Measurements from ENCODE around the gene BRD3. TPM values are rescaled to one million over a fixed set of nuclear protein-coding genes. Genes with fewer than 3 reads are reported as not detected.
A peak's percentile ranks its signal among the peaks of the same experiment; 100 is the strongest.

The BRD3 gene
- polyA plus RNA-seq, 1 experiment = 6.6 TPM

DNA sequence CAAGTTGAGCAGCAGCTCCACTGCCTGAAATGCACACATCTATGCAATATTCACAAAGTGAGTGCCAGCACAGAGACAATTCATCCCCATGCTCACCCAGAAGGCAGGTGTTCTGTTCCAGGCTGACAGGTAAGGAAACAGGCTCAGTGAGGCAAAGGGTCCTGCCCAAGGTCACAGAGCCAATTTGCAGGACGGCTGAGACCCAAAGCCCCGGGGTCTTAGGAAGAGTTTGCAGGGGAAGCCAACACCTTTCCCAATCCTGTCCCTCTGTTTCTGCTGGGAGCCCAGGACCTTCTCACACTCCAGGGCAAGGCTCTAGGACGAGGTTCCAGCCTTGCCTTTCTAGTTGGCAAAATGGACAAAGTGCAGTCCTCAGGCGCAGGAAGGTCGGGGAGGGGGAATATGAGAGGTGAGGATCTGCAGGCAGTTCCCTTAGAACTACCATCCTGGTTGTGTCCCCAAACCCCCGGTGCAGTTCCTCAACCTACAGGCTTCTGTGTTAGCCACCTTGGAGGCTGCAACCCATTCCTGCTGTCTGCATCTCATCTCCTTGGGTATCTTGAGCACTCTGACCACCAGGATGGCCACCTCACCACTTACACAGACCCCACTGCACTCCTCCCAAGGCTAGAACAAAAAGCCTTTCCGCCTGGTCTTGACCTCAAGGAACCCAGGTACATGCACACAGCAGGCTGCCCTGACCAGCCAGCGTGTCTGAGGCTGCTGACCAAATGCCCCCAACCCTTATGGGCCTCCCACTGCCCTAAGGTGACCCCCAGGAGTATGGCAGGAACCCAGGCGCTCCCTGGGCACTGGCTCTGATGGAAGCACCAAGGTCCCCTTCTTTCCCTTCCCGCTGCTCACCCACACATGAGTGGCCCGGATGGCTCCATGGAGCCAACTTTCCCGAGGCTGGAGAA lies 1.9 kb upstream of the BRD3 start:
- ChIA-PET CTCF (no interaction called here), POLR2A (no interaction called here)
- peaks cover 16% of the 10 kb centered on the region for H3K27me3 ChIP-seq (ENCODE audit: control insufficient read depth, insufficient read depth, low read length)
- no peak for TF ChIP-seq CTCF (IDR thresholded peaks at IDR 0.05; ENCODE audit: insufficient read depth, low read depth, low read length)
- no peak for DNase-seq (ENCODE audit: low read depth)
- no peaks in the 10 kb centered on the region for H3K36me3 ChIP-seq (ENCODE audit: control insufficient read depth, insufficient read depth, low read length)
- H3K4me3 ChIP-seq (ENCODE audit: low read depth, low read length) = no peak overlapping the region

GRCh38 chr9:134068744-134069479 lies 1.1 kb upstream of the BRD3 start:
- ChIA-PET POLR2A (no interaction called here), CTCF (no interaction called here)
- DNase-seq (ENCODE audit: low read depth) = no peak
- Histone ChIP-seq H3K36me3 (ENCODE audit: control insufficient read depth, insufficient read depth, low read length) (no peaks in the 10 kb centered on the region), H3K27me3 (ENCODE audit: control insufficient read depth, insufficient read depth, low read length) (peaks cover 16% of the 10 kb centered on the region), H3K4me3 (ENCODE audit: low read depth, low read length) (peak overlapping the region; percentile 68)
- TF ChIP-seq CTCF (IDR thresholded peaks at IDR 0.05; ENCODE audit: insufficient read depth, low read depth, low read length) = no peak

DNA sequence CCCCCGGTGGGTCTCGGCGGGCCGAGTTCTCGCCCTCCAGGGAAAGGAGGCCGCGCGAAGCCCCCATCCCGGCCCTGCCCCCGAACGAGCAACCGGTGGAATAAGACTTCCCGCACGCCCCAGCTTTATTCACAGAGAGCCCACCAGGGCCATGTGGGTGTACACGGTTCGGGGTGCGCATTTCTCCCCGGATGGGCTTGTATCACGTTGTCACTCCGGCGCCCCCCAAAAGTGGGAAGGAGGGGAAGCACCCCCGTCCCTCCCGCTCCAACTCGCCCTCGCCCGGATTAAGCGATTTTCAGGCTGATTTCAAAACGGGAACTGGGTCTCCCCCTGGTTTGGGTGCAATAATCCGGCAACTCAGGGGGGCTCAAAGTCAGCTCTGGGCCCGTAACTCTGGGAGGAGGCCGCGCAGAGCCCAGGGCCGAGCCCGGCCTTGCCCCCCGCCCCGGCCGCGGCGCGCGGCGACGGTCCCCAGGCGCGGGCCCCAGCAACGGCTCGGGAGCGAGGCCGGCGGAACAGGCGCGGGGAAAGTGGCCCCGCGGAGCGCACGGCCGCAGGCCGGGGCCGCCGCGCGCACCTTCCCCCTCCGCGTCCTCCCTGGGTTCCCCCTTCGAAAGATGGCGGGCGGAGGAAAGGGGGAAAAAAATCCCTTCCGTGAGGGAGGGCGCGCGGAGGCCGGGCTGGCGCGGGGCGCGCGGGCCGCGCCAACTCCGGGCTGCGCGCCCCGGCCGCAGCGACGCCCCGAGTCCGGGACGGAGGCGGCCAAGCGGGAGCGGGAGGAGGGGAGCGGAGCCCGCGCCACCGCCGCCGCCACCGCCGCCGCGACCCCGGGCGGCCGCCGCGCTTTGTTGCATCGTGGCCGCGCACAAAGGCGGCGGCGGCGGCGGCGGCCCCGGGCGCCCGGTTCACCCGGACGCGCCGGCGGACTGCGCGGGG lies 644 bp downstream of the BRD3 start:
- 0 out of 2 replicates have a peak, but pooled peaks cover 1% of the 10 kb centered on the region for H3K36me3 ChIP-seq (ENCODE audit: control insufficient read depth, insufficient read depth, low read length)
- no peak for DNase-seq (ENCODE audit: low read depth)
- ChIA-PET CTCF (interaction anchor here (1.5 to 1.8 kb wide), 2 partner anchors 32 to 40 kb away, joined by 3 read pairs; no protein-coding TSS in a partner anchor), POLR2A (no interaction called here)
- no peak for TF ChIP-seq CTCF (IDR thresholded peaks at IDR 0.05; ENCODE audit: insufficient read depth, low read depth, low read length)
- H3K4me3 ChIP-seq (ENCODE audit: low read depth, low read length) = peak overlapping the region; percentile 74
- H3K27me3 ChIP-seq (ENCODE audit: control insufficient read depth, insufficient read depth, low read length) = peaks cover 14% of the 10 kb centered on the region

- no peak for DNase-seq (ENCODE audit: low read depth)
- H3K27me3 ChIP-seq (ENCODE audit: control insufficient read depth, insufficient read depth, low read length) = peaks cover 14% of the 10 kb centered on the region
- CTCF ChIA-PET = interaction anchor here (1.3 to 1.8 kb wide), 3 partner anchors 33 to 285 kb away, joined by 3 to 7 read pairs (median 3); no protein-coding TSS in a partner anchor
- no peak for TF ChIP-seq CTCF (IDR thresholded peaks at IDR 0.05; ENCODE audit: insufficient read depth, low read depth, low read length)
- 0 out of 2 replicates have a peak, but pooled peaks cover 1% of the 10 kb centered on the region for H3K36me3 ChIP-seq (ENCODE audit: control insufficient read depth, insufficient read depth, low read length)
- POLR2A ChIA-PET = no interaction called here
- peak overlapping the region; percentile 74 for H3K4me3 ChIP-seq (ENCODE audit: low read depth, low read length)
These were observed 1.3 kb downstream of the BRD3 start for GRCh38 chr9:134066526-134066912.

Data from BJ (cell line).